ENCODE results near the gene PADI1. TPM values are rescaled to one million over a fixed set of nuclear protein-coding genes. Genes with fewer than 3 reads are reported as not detected.

PADI1 gene
- total and polyA plus RNA-seq, 2 of the 8 experiments (the other 6 are each of a cell fraction or from before 2014, with no cell fraction given) = 0.20 to 0.30 TPM

DNA sequence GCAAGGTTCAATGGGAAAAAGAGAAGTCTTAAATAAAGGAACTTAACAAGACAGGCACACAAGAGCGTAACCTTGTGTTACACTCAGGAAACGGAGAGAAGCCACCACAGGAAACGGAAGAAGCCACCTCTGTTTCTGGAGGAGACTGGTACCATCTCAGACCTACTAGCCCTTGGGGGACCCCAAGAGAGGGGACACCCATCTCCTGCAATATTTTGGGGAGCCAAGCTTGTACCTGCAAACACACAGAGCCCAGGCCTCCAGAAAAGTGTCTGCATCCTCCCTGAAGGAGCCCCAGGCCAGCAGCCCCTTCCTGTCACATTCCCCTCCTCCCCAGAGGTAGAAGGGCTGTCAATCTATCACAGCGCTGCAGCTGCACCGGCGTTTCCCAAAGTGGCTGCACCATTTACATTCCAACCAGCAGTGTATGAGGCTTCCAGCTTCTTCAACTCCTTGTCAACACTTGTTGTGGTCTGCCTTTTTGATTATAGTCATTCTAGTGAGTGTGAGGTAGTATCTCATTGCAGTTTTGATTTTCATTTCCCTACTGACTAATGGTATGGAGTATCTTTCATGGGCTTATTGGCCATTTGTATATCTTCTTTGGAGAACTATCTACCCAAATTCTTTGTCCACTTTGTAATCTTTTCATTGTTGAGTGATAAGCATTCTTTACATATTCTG, 23.0 kb upstream of the PADI1 start (continued):
- TF ChIP-seq, protein P1, sequence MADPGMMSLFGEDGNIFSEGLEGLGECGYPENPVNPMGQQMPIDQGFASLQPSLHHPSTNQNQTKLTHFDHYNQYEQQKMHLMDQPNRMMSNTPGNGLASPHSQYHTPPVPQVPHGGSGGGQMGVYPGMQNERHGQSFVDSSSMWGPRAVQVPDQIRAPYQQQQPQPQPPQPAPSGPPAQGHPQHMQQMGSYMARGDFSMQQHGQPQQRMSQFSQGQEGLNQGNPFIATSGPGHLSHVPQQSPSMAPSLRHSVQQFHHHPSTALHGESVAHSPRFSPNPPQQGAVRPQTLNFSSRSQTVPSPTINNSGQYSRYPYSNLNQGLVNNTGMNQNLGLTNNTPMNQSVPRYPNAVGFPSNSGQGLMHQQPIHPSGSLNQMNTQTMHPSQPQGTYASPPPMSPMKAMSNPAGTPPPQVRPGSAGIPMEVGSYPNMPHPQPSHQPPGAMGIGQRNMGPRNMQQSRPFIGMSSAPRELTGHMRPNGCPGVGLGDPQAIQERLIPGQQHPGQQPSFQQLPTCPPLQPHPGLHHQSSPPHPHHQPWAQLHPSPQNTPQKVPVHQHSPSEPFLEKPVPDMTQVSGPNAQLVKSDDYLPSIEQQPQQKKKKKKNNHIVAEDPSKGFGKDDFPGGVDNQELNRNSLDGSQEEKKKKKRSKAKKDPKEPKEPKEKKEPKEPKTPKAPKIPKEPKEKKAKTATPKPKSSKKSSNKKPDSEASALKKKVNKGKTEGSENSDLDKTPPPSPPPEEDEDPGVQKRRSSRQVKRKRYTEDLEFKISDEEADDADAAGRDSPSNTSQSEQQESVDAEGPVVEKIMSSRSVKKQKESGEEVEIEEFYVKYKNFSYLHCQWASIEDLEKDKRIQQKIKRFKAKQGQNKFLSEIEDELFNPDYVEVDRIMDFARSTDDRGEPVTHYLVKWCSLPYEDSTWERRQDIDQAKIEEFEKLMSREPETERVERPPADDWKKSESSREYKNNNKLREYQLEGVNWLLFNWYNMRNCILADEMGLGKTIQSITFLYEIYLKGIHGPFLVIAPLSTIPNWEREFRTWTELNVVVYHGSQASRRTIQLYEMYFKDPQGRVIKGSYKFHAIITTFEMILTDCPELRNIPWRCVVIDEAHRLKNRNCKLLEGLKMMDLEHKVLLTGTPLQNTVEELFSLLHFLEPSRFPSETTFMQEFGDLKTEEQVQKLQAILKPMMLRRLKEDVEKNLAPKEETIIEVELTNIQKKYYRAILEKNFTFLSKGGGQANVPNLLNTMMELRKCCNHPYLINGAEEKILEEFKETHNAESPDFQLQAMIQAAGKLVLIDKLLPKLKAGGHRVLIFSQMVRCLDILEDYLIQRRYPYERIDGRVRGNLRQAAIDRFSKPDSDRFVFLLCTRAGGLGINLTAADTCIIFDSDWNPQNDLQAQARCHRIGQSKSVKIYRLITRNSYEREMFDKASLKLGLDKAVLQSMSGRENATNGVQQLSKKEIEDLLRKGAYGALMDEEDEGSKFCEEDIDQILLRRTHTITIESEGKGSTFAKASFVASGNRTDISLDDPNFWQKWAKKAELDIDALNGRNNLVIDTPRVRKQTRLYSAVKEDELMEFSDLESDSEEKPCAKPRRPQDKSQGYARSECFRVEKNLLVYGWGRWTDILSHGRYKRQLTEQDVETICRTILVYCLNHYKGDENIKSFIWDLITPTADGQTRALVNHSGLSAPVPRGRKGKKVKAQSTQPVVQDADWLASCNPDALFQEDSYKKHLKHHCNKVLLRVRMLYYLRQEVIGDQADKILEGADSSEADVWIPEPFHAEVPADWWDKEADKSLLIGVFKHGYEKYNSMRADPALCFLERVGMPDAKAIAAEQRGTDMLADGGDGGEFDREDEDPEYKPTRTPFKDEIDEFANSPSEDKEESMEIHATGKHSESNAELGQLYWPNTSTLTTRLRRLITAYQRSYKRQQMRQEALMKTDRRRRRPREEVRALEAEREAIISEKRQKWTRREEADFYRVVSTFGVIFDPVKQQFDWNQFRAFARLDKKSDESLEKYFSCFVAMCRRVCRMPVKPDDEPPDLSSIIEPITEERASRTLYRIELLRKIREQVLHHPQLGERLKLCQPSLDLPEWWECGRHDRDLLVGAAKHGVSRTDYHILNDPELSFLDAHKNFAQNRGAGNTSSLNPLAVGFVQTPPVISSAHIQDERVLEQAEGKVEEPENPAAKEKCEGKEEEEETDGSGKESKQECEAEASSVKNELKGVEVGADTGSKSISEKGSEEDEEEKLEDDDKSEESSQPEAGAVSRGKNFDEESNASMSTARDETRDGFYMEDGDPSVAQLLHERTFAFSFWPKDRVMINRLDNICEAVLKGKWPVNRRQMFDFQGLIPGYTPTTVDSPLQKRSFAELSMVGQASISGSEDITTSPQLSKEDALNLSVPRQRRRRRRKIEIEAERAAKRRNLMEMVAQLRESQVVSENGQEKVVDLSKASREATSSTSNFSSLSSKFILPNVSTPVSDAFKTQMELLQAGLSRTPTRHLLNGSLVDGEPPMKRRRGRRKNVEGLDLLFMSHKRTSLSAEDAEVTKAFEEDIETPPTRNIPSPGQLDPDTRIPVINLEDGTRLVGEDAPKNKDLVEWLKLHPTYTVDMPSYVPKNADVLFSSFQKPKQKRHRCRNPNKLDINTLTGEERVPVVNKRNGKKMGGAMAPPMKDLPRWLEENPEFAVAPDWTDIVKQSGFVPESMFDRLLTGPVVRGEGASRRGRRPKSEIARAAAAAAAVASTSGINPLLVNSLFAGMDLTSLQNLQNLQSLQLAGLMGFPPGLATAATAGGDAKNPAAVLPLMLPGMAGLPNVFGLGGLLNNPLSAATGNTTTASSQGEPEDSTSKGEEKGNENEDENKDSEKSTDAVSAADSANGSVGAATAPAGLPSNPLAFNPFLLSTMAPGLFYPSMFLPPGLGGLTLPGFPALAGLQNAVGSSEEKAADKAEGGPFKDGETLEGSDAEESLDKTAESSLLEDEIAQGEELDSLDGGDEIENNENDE (IDR thresholded peaks at IDR 0.05; ENCODE audit: insufficient replicate concordance, low read length) = no peak
- no peak for TF ChIP-seq SP2 (IDR thresholded peaks at IDR 0.05; ENCODE audit: low read length)
- TF ChIP-seq RNF2 (IDR thresholded peaks at IDR 0.05; ENCODE audit: borderline replicate concordance, low read depth, low read length, missing control alignments, poor library complexity, severe bottlenecking) = no peak
- no peak for TF ChIP-seq CHD1 (IDR thresholded peaks at IDR 0.05; ENCODE audit: low read depth, low read length)
- TF ChIP-seq GABPA (IDR thresholded peaks at IDR 0.05; ENCODE audit: borderline replicate concordance, insufficient read depth, low read length) = no peak
- no peak for TF ChIP-seq SIX5 (IDR thresholded peaks at IDR 0.05; ENCODE audit: low read depth, low read length)
- no peak for TF ChIP-seq POLR2A (IDR thresholded peaks at IDR 0.05; ENCODE audit: control extremely low read depth in 1 of 2, low read depth in 2 of 2, low read length in 2 of 2)
- TF ChIP-seq POLR2AphosphoS5 (IDR thresholded peaks at IDR 0.05; ENCODE audit: low read depth, low read length) = no peak
